H9 (cell line): Measurements from ENCODE around the gene AJUBA. TPM values are rescaled to one million over a fixed set of nuclear protein-coding genes. Genes with fewer than 3 reads are reported as not detected.

Experiments
- DNase-seq: peaks from one replicate; pipeline ENCODE4 v3.0.0-alpha.2; 2017
- H2AFZ ChIP-seq: one replicate; pipeline ENCODE4 v1.6.1; 2013; ENCODE audit warnings: mild to moderate bottlenecking, low read length, control low read depth, moderate library complexity
- H2AK5ac ChIP-seq: 2 replicates; pipeline ENCODE4 v1.6.1; 2013; ENCODE audit warnings: low read length, control low read depth, mixed read lengths; ENCODE audit not compliant: insufficient read length
- H2BK120ac ChIP-seq: one replicate; pipeline ENCODE4 v1.6.1; 2013; ENCODE audit warnings: low read depth, mild to moderate bottlenecking, low read length, control low read depth, inconsistent platforms; ENCODE audit not compliant: poor library complexity, severe bottlenecking
- H2BK12ac ChIP-seq: 2 replicates; pipeline ENCODE4 v1.6.1; 2013; ENCODE audit warnings: low read length, control low read depth, mixed read lengths, low read depth; ENCODE audit not compliant: insufficient read length
- H2BK15ac ChIP-seq: 2 replicates; pipeline ENCODE4 v1.6.1; 2013; ENCODE audit warnings: low read depth, low read length, control low read depth
- H2BK20ac ChIP-seq: one replicate; pipeline ENCODE4 v1.6.1; 2013; ENCODE audit warnings: low read depth, mild to moderate bottlenecking, low read length, control low read depth, inconsistent platforms; ENCODE audit not compliant: poor library complexity, severe bottlenecking
- H2BK5ac ChIP-seq: 2 replicates; pipeline ENCODE4 v1.6.1; 2013; ENCODE audit warnings: low read length, control low read depth, mixed read lengths; ENCODE audit not compliant: insufficient read length
- H3K14ac ChIP-seq: 2 replicates; pipeline ENCODE4 v1.6.1; 2013; ENCODE audit warnings: low read length, control low read depth; ENCODE audit not compliant: insufficient read depth
- H3K18ac ChIP-seq: 2 replicates; pipeline ENCODE4 v1.6.1; 2013; ENCODE audit warnings: low read depth, mild to moderate bottlenecking, mixed read lengths, low read length, control low read depth; ENCODE audit not compliant: insufficient read length
- H3K23ac ChIP-seq: 2 replicates; pipeline ENCODE4 v1.6.1; 2013; ENCODE audit warnings: low read length, control low read depth, mixed read lengths, low read depth; ENCODE audit not compliant: insufficient read length
- H3K23me2 ChIP-seq: 2 replicates; pipeline ENCODE4 v1.6.1; 2013; ENCODE audit warnings: low read depth, mild to moderate bottlenecking, mixed read lengths, low read length, control low read depth; ENCODE audit not compliant: insufficient read length, poor library complexity, severe bottlenecking
- H3K27ac ChIP-seq: 2 replicates; pipeline ENCODE4 v1.5.1; 2013; ENCODE audit warnings: low read length, control low read depth, mixed read lengths, low read depth; ENCODE audit not compliant: insufficient read length
- H3K27me3 ChIP-seq: 2 replicates; pipeline ENCODE4 v1.6.1; 2013; ENCODE audit warnings: low read length, control low read depth, inconsistent platforms; ENCODE audit not compliant: insufficient read depth
- H3K4ac ChIP-seq: 2 replicates; pipeline ENCODE4 v1.6.1; 2013; ENCODE audit warnings: low read depth, mild to moderate bottlenecking, control low read depth, inconsistent platforms, low read length, moderate library complexity
- H3K4me1 ChIP-seq: 2 replicates; pipeline ENCODE4 v1.6.1; 2013; ENCODE audit warnings: low read length, control low read depth, inconsistent platforms; ENCODE audit not compliant: insufficient read depth
- H3K4me2 ChIP-seq: 2 replicates; pipeline ENCODE4 v1.6.1; 2013; ENCODE audit warnings: low read length, control low read depth, mixed read lengths; ENCODE audit not compliant: insufficient read length, insufficient read depth
- H3K56ac ChIP-seq: 2 replicates; pipeline ENCODE4 v1.6.1; 2013; ENCODE audit warnings: low read depth, mild to moderate bottlenecking, mixed read lengths, low read length, control low read depth; ENCODE audit not compliant: insufficient read length
- H3K79me1 ChIP-seq: 2 replicates; pipeline ENCODE4 v1.6.1; 2013; ENCODE audit warnings: low read depth, mild to moderate bottlenecking, moderate library complexity, low read length, control low read depth, inconsistent platforms; ENCODE audit not compliant: insufficient read depth, poor library complexity, severe bottlenecking
- H3K79me2 ChIP-seq: 2 replicates; pipeline ENCODE4 v1.6.1; 2013; ENCODE audit warnings: low read length, control low read depth, inconsistent platforms; ENCODE audit not compliant: insufficient read depth
- H3K9ac ChIP-seq: 2 replicates; pipeline ENCODE4 v1.6.1; 2013; ENCODE audit warnings: low read length, control low read depth, mixed read lengths; ENCODE audit not compliant: insufficient read length; ENCODE audit errors: extremely low read depth
- H3K9me3 ChIP-seq: one replicate; pipeline ENCODE4 v1.6.1; 2013; ENCODE audit warnings: low read depth, low read length, inconsistent platforms; ENCODE audit not compliant: control insufficient read depth
- H3T11ph ChIP-seq: one replicate; pipeline ENCODE4 v1.6.1; 2013; ENCODE audit warnings: mild to moderate bottlenecking, low read length, control low read depth, inconsistent platforms
- H4K20me1 ChIP-seq: one replicate; pipeline ENCODE4 v1.6.1; 2013; ENCODE audit not compliant: control insufficient read depth, insufficient read length, insufficient read depth
- H4K5ac ChIP-seq: 2 replicates; pipeline ENCODE4 v1.6.1; 2013; ENCODE audit warnings: low read depth, mild to moderate bottlenecking, mixed read lengths, low read length, control low read depth; ENCODE audit not compliant: insufficient read length
- H4K8ac ChIP-seq: replicated peaks from 2 replicates; pipeline ENCODE4 v1.6.1; 2013; ENCODE audit warnings: low read length, control low read depth, mixed read lengths, low read depth; ENCODE audit not compliant: insufficient read length
- H4K91ac ChIP-seq: 2 replicates; pipeline ENCODE4 v1.6.1; 2013; ENCODE audit warnings: low read depth, mild to moderate bottlenecking, moderate library complexity, mixed read lengths, low read length, control low read depth; ENCODE audit not compliant: insufficient read length
- H3K27ac Mint-ChIP-seq, 3 experiments: 2 replicates in 2 of 3; 3 replicates in 1 of 3; pipeline ENCODE4 v1.8.0; 2020 to 2021; ENCODE audit warnings: mixed read lengths in 3 of 3, mild to moderate bottlenecking in 1 of 3, moderate library complexity in 1 of 3
- H3K27me3 Mint-ChIP-seq: 2 replicates; pipeline ENCODE4 v1.8.0; 2021; ENCODE audit warnings: low read depth, mild to moderate bottlenecking, moderate library complexity, mixed read lengths
- H3K36me3 Mint-ChIP-seq, 3 experiments: 2 replicates in 2 of 3; 3 replicates in 1 of 3; pipeline ENCODE4 v1.8.0; 2020 to 2021; ENCODE audit warnings: low read depth in 3 of 3, mixed read lengths in 3 of 3; ENCODE audit not compliant: insufficient read depth in 1 of 3
- H3K4me1 Mint-ChIP-seq, 2 experiments: 2 replicates each; pipeline ENCODE4 v1.8.0; 2020; ENCODE audit warnings: mixed read lengths in 2 of 2
- H3K4me3 Mint-ChIP-seq, 2 experiments: 2 replicates in 1 of 2; 3 replicates in 1 of 2; pipeline ENCODE4 v1.8.0; 2020 to 2021; ENCODE audit warnings: mild to moderate bottlenecking in 2 of 2, mixed read lengths in 2 of 2, moderate library complexity in 1 of 2
- H3K9me3 Mint-ChIP-seq, 2 experiments: 2 replicates in 1 of 2; 3 replicates in 1 of 2; pipeline ENCODE4 v1.8.0; 2020; ENCODE audit warnings: mild to moderate bottlenecking in 2 of 2, mixed read lengths in 2 of 2, moderate library complexity in 1 of 2
- CTCF ChIP-seq: fragments of 200-600 bp; sonication (generic); conservative IDR thresholded peaks from 3 replicates; pipeline ENCODE4 v1.8.0; 2021; ENCODE audit warnings: antibody characterized with exemption, mild to moderate bottlenecking
- WGBS: extraction: QIAGEN DNeasy Blood & Tissue Kit; methylation state at CpG from one replicate; pipeline ENCODE4 v1.1.7; 2013; ENCODE audit warnings: missing lambda C conversion rate, low lambda C conversion rate, mixed read lengths; ENCODE audit not compliant: insufficient read length; ENCODE audit errors: extremely low coverage; 5-methylcytosine and 5-hydroxymethylcytosine counted together
- total RNA-seq: library from RNA; stranded (reverse); gene quantifications from 2 replicates; pipeline ENCODE4 v1.2.1, GENCODE V29; 2021

AJUBA gene
- total RNA-seq, 1 experiment from 2014 or later = 44.9 TPM

- no peaks in the 10 kb centered on the region; a peak in 1 of 5 replicates for H3K9me3 Mint-ChIP-seq
- no peaks in the 10 kb centered on the region for H4K20me1 ChIP-seq
- H3K14ac ChIP-seq = no peak overlapping the region
- H3K18ac ChIP-seq = no peak overlapping the region
- no peak overlapping the region for H3K27ac Mint-ChIP-seq
- H3K4me1 ChIP-seq = peaks cover 4% of the 10 kb centered on the region; the same call in 1 of the 2 replicates
- no peak overlapping the region for H3K4ac ChIP-seq
- no peak overlapping the region for H2BK12ac ChIP-seq
- no peak overlapping the region for H3T11ph ChIP-seq
- H3K36me3 Mint-ChIP-seq = no peaks in the 10 kb centered on the region
- DNase-seq = no peak
- TF ChIP-seq CTCF = no peak
- no peak overlapping the region for H3K27ac ChIP-seq
- H3K79me1 ChIP-seq = no peaks in the 10 kb centered on the region
- no peak overlapping the region for H2BK20ac ChIP-seq
- no peak overlapping the region for H2AK5ac ChIP-seq
- H3K56ac ChIP-seq = no peak overlapping the region
- H2AFZ ChIP-seq = no peak overlapping the region
- H3K79me2 ChIP-seq = no peaks in the 10 kb centered on the region
- no peaks in the 10 kb centered on the region for H3K27me3 Mint-ChIP-seq
- no peak overlapping the region for H4K8ac ChIP-seq
- no peak overlapping the region for H3K4me3 Mint-ChIP-seq
- H2BK5ac ChIP-seq = no peak overlapping the region
- no peak overlapping the region for H3K4me2 ChIP-seq
- no peak overlapping the region for H4K5ac ChIP-seq
- WGBS = no CpG with 5 or more reads among the region's 3 CpGs
- no peaks in the 10 kb centered on the region for H3K27me3 ChIP-seq
- H3K9ac ChIP-seq = no peak overlapping the region
- no peaks in the 10 kb centered on the region for H3K23me2 ChIP-seq
- H4K91ac ChIP-seq = no peak overlapping the region
- H3K4me1 Mint-ChIP-seq = peaks cover 16 to 20% of the 10 kb centered on the region in 2 experiments
- no peaks in the 10 kb centered on the region for H3K9me3 ChIP-seq
- H3K23ac ChIP-seq = no peak overlapping the region
- no peak overlapping the region for H2BK120ac ChIP-seq
- H2BK15ac ChIP-seq = no peak overlapping the region
Observed at GRCh38 chr14:23002592-23002991, 20.2 kb upstream of the AJUBA start.
